GM21737 (cell line): ENCODE results near the gene THG1L.
"Not testable (repeated sequence)": the region's sequence is repeated elsewhere in the genome, so short reads cannot be mapped to it uniquely, and the experiment has no call there.

ENCODE experiments used
- ATAC-seq: cut with Tn5 transposase; IDR thresholded peaks from one replicate; pipeline ENCODE4 v1.9.1; 2021; ENCODE audit warnings: mild to moderate bottlenecking, moderate library complexity; ENCODE audit not compliant: unreplicated experiment

THG1L gene

DNA sequence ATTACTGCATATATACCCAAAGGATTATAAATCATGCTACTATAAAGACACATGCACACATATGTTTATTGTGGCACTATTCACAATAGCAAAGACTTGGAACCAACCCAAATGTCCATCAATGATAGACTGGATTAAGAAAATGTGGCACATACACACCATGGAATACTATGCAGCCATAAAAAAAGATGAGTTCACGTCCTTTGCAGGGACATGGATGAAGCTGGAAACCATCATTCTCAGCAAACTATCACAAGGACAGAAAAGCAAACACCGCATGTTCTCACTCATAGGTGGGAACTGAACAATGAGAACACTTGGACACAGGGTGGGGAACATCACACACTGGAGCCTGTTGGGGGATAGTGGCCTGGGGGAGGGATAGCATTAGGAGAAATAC, 4.6 kb upstream of the THG1L start:
- not testable (repeated sequence) for ATAC-seq

DNA sequence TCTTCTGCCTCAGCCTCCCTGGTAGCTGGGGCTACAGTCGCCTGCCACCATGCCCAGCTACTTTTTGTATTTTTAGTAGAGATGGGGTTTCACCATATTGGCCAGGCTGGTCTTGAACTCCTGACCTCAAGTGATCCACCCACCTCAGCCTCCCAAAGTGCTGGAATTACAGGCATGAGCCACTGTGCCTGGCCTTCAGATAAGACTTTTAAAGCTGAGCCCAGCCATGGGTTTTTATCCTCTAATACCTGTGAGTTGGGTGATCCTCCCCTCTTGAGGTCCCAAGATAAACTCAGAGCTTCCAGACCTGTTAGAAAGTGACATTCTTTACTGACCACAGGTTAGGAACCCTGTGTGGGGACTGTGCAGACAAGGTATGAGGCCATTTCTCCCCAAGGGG, 3.4 kb upstream of the THG1L start:
- not testable (repeated sequence) for ATAC-seq

DNA sequence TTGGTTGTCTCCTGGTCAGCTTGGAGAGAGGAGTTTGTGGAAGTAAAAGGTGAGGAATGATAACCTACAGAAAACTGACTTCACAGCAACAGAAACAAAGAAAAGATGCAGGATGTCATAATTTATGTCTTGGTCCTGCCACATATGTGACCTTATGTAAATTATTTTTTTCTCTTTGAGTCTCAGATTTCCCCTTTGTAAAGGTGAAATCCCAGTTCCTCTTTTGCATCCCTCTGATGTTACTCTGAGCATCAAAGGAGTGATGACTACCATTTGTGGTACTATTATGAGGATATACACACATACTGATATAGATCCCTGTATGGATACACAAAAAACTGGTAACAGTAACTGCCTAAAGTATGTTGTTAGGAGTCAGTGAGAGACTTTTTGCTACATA, 1.4 kb upstream of the THG1L start:
- ATAC-seq = peak; percentile 52

- ATAC-seq = no peak
Observed at GRCh38 chr5:157730900-157731271, 334 bp upstream of the THG1L start.

DNA sequence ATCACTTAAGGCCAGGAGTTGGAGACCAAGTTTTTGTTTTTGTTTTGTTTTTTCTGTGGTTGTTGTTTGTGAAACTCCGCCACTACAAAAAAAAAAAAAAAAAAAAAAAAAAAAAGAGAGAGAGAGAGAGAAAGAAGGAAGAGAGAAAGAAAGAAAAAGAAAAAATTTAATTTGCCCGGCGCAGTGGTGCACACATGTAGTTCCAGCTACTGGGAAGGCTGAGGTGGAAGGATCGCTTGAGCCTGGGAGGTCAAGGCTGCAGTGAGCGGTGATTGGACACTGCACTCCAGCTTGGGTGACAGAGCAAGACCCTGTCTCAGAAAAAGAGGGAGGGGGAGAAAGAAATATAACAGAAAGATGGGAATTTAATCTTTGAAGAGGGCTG, 902 bp downstream of the THG1L start:
- ATAC-seq = no peak

DNA sequence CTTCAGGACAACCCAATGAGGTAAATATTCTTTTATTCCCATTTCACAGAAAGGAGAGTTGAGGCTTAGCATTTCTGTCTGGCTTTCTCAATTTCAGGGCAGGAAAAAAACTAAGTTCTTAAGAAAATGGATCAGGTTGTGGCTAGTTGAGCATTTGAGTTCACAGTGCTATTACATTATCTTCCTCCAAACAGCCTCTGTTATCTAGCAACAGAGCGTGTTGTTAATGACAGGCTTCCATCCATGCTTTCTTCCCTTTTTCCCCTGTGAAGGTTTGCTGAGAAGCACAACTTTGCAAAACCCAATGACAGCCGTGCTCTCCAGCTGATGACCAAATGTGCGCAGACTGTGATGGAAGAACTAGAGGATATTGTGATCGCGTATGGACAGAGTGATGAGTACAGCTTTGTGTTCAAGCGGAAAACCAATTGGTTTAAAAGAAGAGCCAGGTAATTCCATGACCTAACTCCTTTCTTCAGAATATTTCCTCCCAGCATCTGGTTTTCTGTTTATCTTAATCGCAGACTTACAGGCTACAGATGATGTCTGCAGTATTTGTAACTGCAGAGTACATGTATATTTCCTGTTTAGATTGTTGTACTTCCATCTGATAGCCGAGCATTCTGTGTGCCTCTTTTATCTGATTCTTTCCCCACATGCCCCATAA, 1.5 kb downstream of the THG1L start:
- ATAC-seq = no peak

GRCh38 chr5:157734436-157734835, 3.2 kb downstream of the THG1L start:
- ATAC-seq = no peak

DNA sequence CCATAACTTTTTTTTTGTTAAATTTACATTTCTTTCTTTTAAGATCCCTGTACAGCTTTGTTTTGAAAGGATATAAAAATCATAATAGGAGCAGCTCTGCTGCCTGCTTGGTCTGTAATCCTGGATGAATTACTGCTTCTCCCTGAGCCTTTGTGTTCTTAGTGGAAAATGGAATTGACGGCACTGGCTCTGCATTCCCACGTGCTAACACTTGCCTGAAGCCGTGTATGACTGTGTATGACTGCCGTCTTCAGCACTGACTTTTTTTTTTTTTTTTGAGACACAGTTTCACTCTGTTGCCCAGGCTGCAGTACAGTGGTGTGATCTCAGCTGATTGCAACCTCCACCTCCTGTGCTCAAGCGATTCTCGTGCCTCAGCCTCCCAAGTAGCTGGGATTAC, 4.8 kb downstream of the THG1L start:
- no peak for ATAC-seq

- ATAC-seq = no peak
Observed at GRCh38 chr5:157739388-157740228, 8.4 kb downstream of the THG1L start.

- ATAC-seq = no peak
Observed at GRCh38 chr5:157740229-157740610, 9.0 kb downstream of the THG1L start.

DNA sequence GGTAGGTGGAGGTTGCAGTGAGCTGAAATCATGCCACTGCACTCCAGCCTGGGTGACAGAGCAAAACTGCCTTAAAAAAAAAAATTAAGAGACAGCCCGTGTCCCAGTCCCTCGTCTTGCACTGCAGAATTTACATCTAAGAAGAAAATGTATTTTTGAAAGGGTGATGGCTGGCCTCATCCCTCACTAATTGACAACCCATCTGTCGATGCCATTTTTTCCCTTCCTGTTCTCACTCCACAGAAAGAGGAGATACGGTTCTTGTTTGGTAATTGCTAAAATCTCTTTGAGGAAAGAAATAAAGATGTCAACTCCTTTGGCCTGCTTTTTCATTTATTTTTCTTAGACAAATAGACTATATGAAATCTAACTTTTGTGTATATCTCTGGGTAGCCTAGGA, 9.9 kb downstream of the THG1L start:
- no peak for ATAC-seq

DNA sequence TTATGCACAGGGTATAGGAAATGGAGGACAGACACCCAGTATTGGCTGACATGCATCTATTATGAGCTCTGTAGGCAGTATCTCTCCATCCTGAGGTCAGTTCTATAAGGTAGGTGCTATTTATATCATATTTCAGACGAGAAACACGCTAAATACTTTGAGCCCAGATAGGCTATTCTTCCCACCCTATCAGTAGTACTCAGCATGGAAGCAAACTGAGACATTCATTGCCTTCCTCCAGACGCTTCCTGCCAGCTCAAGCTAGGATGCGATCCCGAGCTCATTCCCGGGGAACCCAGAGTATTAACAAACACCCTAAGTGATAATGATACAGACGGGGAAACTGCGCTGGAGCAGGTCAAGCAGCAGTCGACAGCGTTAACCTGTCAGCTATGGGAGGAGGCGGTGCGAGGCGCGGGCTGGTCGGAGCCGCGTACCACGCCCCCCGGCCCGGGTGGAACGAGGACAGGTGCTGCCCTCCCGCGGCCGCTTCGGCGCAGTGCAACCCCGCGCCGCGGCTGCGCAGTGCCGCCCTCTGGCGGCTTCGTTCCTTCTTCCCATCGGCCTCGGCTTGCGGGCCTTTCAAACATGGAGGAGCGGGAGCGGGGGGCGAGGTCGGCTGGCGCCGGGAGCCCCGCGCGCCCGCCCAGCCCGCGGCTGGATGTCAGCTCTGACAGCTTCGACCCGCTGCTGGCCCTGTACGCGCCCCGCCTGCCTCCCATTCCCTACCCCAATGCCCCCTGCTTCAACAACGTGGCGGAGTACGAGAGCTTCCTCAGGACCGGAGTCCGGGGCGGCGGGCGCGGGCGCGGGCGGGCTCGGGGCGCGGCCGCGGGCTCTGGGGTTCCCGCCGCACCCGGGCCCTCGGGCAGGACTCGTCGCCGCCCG, 12.2 kb downstream of the THG1L start, which contains the start of gene LSM11:
Gene LSM11, plus strand, starts transcription at position 550 of the 888 bp plus-strand sequence. Its CDS starts 39 bp downstream, at position 589.
- peak; percentile 94 for ATAC-seq

- ATAC-seq = peak; percentile 25
Observed at GRCh38 chr5:157744051-157745011, 13.1 kb downstream of the THG1L start.

- no peak for ATAC-seq
Observed at GRCh38 chr5:157745041-157745456, 13.8 kb downstream of the THG1L start.

- no peak for ATAC-seq
Observed at GRCh38 chr5:157747173-157747740, 16.0 kb downstream of the THG1L start.

GRCh38 chr5:157747766-157748700, 16.8 kb downstream of the THG1L start:
- ATAC-seq = no peak

DNA sequence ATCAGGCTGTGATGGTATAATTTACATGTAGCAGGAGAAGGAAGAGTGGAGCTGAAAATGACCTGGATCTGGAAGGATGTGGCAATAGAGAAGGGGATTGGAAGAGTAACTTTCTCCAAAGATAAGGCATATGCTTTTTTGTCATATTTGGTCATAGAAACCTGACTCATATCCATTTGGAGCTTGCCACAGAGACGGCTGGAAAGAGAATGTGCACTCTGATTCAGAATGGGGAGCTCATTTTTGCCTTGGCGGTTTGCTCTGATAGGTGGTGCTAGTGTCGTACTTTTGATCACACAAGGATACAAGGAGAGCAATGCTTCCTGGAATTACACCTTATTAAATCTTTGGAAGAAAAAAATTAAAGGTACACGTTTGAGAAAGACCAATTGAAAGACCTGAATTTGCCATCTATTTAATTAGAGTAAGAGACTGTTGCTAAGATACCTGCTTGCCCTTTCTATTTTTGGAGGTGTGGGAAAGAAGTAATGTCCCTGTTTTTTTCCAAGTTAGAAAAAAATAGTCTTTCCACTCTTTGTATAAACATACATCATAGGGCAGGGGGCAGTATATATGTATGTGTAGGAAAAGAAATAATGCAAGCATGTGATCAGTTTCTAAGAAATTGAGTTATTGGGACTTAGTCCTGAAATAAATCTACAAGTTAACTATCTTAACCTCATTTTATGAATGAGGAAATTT, 17.7 kb downstream of the THG1L start:
- no peak for ATAC-seq

- no peak for ATAC-seq
Observed at GRCh38 chr5:157749462-157749799, 18.2 kb downstream of the THG1L start.
